ENCODE measurements around the gene PIP5K1B. TPM values are rescaled to one million over a fixed set of nuclear protein-coding genes. Genes with fewer than 3 reads are reported as not detected.
"Not testable (repeated sequence)": the region's sequence is repeated elsewhere in the genome, so short reads cannot be mapped to it uniquely, and the experiment has no call there.

PIP5K1B gene
- total RNA-seq, 2 experiments from 2014 or later = 1.5 to 2.3 TPM

DNA sequence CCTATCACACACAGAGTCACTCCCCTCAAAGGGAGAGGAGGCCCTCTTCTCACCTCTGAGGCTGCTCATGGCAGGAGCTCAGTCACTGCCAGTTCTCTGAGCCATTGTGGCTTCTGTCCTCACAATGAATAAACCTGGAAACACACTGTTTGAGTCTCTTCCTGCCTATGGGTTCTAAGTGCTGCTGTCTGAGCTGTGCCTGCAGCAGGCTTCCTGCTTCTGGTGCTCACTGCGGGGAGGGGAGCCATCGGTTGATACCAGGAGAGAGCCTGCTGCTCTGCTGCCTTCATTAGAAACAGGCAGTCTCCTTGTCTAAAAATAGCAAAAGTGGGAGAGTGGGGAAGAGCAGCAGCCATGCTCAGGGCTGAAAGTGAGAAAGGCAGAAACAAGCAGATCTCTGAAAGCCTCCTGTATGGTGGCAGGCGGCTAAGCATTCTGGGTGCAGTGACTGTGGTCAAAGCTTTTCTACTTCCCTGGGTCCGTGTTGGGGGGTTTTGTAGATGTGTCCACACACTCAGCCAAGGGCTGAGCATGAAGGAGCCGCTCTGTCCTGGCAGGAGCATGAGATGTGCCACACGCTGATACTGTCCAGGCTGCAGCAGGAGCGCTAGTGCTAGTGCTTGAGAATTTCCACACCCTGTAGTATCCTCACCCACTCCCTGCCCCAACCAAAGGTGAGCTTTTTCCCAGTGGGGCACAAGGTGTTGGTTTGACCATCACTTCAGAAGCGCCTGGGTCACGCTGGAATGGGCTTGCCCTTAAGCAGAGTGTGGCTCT is 274.7 kb downstream of the PIP5K1B start:
- POLR2A ChIA-PET = interaction anchor here (0.8 to 1.2 kb wide), 4 partner anchors 12 to 56 kb away, joined by 3 read pairs; partner anchors contain the start of gene FXN
- CTCF ChIA-PET = interaction anchor here (0.8 to 1.8 kb wide), 3 partner anchors 20 to 200 kb away, joined by 5 to 7 read pairs (median 6); no protein-coding TSS in a partner anchor
- H3K9me3 Mint-ChIP-seq = peaks cover 7% of the 10 kb centered on the region
- H3K4me1 Mint-ChIP-seq = peaks cover 71% of the 10 kb centered on the region
- no peaks in the 10 kb centered on the region for H3K27me3 Mint-ChIP-seq
- H3K4me3 Mint-ChIP-seq = no peak overlapping the region
- H3K27ac Mint-ChIP-seq = peak overlapping the region; percentile 75
- H3K36me3 Mint-ChIP-seq (ENCODE audit: low read depth) = peaks cover 8% of the 10 kb centered on the region
- peak; percentile 44 for DNase-seq

DNA sequence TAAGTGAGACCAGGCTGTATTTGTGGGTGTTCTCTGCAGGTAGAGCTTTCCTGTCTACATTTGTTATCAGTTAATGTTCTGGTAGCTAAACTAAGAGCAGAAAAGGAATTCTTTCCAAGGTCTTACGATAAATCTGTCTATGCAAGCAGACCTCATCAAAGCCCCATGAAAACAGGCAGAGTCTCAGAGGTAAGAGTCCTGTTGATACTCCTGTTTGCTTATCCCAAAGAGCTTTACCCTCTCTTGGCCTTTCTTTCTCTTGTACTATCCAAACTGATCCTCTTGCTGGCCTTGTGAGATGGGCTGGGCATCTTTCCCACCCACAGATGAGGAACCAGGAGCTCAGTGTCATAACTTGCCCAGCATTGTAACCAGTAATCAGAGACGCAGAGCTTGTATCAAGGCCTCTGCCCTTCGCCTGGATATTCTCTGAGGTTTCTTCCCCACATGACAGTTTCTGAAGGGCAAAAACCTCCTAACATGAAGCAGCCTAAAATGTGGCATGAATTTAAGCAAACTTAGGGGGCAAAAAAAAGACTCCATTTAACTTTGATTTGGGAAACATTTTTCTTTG is 275.4 kb downstream of the PIP5K1B start:
- Mint-ChIP-seq H3K27me3 (no peaks in the 10 kb centered on the region), H3K36me3 (ENCODE audit: low read depth) (peaks cover 8% of the 10 kb centered on the region), H3K4me3 (no peak overlapping the region), H3K27ac (no peak overlapping the region), H3K4me1 (peaks cover 66% of the 10 kb centered on the region), H3K9me3 (peaks cover 7% of the 10 kb centered on the region)
- POLR2A ChIA-PET = interaction anchor here (0.9 to 1.2 kb wide), 5 partner anchors 13 to 201 kb away, joined by 3 read pairs; partner anchors contain the start of gene FXN
- CTCF ChIA-PET = interaction anchor here (0.8 to 1.8 kb wide), 3 partner anchors 19 to 201 kb away, joined by 5 to 7 read pairs (median 6); no protein-coding TSS in a partner anchor
- DNase-seq = no peak

DNA sequence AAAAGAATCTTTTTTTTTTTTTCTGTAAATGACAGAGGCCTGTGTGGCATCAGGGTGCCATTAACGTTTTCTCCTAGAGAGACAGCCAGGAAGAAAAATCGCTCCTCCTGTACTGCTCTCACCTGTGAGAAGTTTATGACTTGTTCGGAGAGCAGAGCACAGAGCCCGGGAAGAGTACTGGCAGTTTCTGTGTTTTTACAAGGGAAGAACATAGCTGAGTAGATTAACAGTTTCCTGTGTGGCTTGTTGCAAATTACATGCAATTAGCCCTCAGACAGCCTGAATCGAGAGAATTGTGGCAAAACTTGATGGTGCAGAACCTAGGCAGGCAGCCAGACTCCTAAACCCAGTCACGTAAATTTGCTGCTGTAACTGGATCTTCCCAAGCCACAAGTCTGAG is 276.7 kb downstream of the PIP5K1B start:
- no peak overlapping the region for H3K4me3 Mint-ChIP-seq
- H3K9me3 Mint-ChIP-seq = peaks cover 1% of the 10 kb centered on the region
- no peak for DNase-seq
- no peaks in the 10 kb centered on the region for H3K27me3 Mint-ChIP-seq
- CTCF ChIA-PET = no interaction called here
- peaks cover 4% of the 10 kb centered on the region for H3K36me3 Mint-ChIP-seq (ENCODE audit: low read depth)
- POLR2A ChIA-PET = no interaction called here
- peak overlapping the region; percentile 36 for H3K27ac Mint-ChIP-seq
- H3K4me1 Mint-ChIP-seq = peaks cover 57% of the 10 kb centered on the region

DNA sequence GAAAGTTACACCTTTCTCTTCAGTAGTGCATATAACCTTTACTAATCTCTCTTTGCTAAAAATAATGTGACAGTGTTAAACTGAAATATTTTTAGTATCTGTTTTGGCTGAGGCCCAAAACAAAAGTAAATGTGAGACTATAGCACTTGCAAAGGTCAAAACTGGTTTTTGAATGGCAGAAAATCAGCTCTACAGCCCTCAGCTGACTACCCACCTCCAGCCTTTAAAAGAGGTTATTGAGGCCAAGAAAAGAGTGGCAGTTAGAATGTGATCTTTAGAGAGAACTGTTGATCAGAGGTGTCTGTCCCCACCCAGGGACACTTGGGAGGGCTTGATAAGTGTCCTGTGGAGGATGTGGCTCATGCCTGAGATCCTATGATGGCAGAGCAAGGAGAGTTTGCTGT is 278.0 kb downstream of the PIP5K1B start:
- H3K27me3 Mint-ChIP-seq = no peaks in the 10 kb centered on the region
- DNase-seq = no peak
- peak overlapping the region; percentile 21 for H3K27ac Mint-ChIP-seq
- H3K9me3 Mint-ChIP-seq = no peaks in the 10 kb centered on the region
- H3K36me3 Mint-ChIP-seq (ENCODE audit: low read depth) = peaks cover 3% of the 10 kb centered on the region
- POLR2A ChIA-PET = interaction anchor here (1.8 kb wide), 1 partner anchor 9 kb away, joined by 6 read pairs; no protein-coding TSS in a partner anchor
- H3K4me1 Mint-ChIP-seq = peaks cover 56% of the 10 kb centered on the region
- CTCF ChIA-PET = no interaction called here
- H3K4me3 Mint-ChIP-seq = no peak overlapping the region

DNA sequence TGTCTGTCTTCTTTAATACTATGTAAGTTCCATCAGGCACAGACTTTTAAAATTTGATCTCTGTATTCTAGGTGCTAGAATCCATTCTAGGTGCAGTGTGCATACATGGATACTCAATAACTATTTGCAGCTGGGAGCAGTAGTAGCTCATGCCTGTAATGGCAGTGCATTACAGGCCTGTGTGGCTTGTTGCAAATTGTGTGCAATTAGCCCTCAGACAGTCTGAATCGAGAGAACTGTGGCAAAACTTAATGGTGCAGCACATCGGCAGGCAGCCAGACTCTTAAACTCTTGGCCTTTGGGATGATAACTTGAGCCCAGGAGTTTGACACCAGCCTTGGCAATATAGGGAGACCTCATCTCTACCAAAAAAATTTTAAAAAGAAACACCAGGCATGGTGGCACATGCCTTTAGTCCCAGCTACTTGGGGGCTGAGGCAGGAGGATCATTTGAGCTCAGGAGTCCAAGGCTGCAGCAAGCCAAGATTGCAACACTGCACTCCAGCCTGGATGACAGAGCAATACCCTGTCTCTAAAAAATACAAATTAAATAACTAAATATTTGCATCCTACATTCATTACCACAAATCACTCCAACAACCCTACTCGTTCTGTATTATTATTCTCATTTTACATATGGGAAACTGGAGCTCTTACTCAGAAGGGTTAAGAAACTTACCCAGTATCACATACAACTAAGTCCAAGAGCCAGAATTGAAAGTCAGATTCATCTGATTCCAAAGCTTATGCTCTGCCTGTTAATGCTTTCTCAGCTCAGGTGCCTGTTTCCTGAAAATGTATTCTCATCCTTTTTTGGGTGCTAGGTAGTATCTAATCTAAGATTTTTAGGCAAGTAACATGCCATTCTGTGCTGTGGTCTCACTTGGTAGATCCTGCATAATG is 278.7 kb downstream of the PIP5K1B start:
- no peaks in the 10 kb centered on the region for H3K36me3 Mint-ChIP-seq (ENCODE audit: low read depth)
- peak overlapping the region; percentile 21 for H3K27ac Mint-ChIP-seq
- peaks cover 51% of the 10 kb centered on the region for H3K4me1 Mint-ChIP-seq
- ChIA-PET POLR2A (interaction anchor here (1.8 kb wide), 1 partner anchor 10 kb away, joined by 6 read pairs; no protein-coding TSS in a partner anchor), CTCF (interaction anchor here (1.2 to 1.8 kb wide), 2 partner anchors 8 to 9 kb away, joined by 3 to 4 read pairs; no protein-coding TSS in a partner anchor)
- H3K4me3 Mint-ChIP-seq = no peak overlapping the region
- no peak for DNase-seq
- H3K9me3 Mint-ChIP-seq = no peaks in the 10 kb centered on the region
- no peaks in the 10 kb centered on the region for H3K27me3 Mint-ChIP-seq

DNA sequence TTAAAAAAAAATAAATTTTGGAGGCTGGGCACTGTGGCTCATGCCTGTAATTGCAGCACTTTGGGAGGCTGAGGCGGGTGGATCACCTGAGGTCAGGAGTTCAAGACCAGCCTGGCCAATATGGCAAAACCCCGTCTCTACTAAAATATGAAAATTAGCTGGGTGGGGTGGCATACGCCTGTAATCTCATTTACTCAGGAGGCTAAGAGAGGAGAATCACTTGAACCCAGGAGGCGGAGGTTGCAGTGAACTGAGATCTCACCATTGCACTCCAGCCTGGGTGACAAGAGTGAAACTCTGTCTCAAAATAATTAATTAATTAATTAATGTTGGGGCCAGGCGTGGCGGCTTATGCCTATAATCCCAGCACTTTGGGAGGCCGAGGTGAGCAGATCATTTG is 281.9 kb downstream of the PIP5K1B start:
- DNase-seq; H3K36me3 Mint-ChIP-seq (ENCODE audit: low read depth); H3K9me3 Mint-ChIP-seq; POLR2A ChIA-PET; H3K4me3 Mint-ChIP-seq; H3K27me3 Mint-ChIP-seq; H3K27ac Mint-ChIP-seq: not testable (repeated sequence)
- peaks cover 25% of the 10 kb centered on the region for H3K4me1 Mint-ChIP-seq
- CTCF ChIA-PET = interaction anchor here (0.7 kb wide), 1 partner anchor 47 kb away, joined by 3 read pairs; no protein-coding TSS in a partner anchor

DNA sequence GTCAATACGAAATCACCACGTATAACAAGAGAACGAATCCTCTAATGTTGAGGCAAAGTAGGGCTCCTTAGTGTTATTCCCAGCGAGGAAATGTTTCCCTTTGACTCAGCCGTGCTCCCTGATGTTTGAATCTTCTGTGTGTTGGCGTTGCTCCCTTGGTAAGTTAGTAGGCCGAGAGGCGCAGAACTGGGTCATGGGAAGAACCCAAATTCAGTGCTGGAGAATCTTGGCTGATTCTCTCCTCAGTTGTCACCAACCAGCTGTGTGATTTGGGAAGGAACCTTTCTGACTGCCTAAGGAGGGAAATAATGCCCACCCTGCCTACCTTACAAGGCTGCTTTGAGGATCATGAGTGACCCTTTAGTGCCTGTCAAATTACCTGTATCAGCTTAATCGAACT is 286.4 kb downstream of the PIP5K1B start:
- ChIA-PET POLR2A (no interaction called here), CTCF (no interaction called here)
- no peak overlapping the region for H3K27ac Mint-ChIP-seq
- H3K36me3 Mint-ChIP-seq (ENCODE audit: low read depth) = no peaks in the 10 kb centered on the region
- DNase-seq = no peak
- H3K9me3 Mint-ChIP-seq = no peaks in the 10 kb centered on the region
- H3K4me1 Mint-ChIP-seq = peaks cover 8% of the 10 kb centered on the region
- no peak overlapping the region for H3K4me3 Mint-ChIP-seq
- no peaks in the 10 kb centered on the region for H3K27me3 Mint-ChIP-seq

DNA sequence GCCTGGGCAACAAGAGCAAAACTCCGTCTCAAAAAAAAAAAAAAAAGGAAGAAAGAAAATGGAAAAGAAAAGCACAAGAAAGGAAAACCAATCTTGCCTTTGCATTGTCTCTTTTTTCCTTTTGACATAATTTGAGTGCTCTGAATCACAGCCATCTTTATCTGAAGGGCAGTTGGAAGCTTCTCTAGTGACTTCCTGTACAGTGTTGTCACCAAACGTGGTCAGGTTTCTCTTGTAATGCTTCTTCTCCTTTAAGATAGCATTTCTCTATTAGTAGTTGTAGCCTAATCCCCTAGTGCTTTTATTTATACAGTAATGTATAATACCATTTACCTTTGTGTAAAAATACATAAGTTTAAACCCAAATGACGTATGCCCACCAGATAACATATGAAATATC is 290.7 kb downstream of the PIP5K1B start:
- no peaks in the 10 kb centered on the region for H3K36me3 Mint-ChIP-seq (ENCODE audit: low read depth)
- no peak overlapping the region for H3K27ac Mint-ChIP-seq
- peaks cover 33% of the 10 kb centered on the region for H3K4me1 Mint-ChIP-seq
- no peak for DNase-seq
- ChIA-PET POLR2A (interaction anchor here (0.7 to 1.1 kb wide), 3 partner anchors 21 to 41 kb away, joined by 3 read pairs; no protein-coding TSS in a partner anchor), CTCF (interaction anchor here (1.0 to 2.2 kb wide), 3 partner anchors 17 to 412 kb away, joined by 3 to 6 read pairs (median 3); partner anchors contain the start of gene PRKACG)
- no peaks in the 10 kb centered on the region for H3K9me3 Mint-ChIP-seq
- H3K27me3 Mint-ChIP-seq = peaks cover 3% of the 10 kb centered on the region
- H3K4me3 Mint-ChIP-seq = no peak overlapping the region

DNA sequence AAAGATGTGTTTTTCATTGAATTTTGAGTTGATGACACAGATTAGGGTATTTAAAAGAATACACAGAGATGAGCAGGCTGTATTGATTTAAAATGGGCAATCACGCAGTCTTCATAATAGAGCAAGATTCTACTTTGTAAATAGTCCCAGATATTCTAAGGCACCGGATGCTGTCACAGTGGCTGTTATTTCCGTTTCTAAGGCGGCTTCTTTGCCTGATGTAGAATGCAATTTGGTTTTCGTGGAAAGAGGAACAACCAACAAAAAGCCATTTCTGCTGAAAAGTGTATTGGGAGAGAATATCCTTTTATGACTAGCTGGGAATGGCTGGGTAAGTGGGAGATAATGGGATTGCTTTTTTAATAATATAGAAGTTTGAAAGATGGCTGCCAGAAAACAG is 291.4 kb downstream of the PIP5K1B start:
- no peak for DNase-seq
- H3K27ac Mint-ChIP-seq = peak overlapping the region; percentile 48
- H3K9me3 Mint-ChIP-seq = no peaks in the 10 kb centered on the region
- H3K4me1 Mint-ChIP-seq = peaks cover 33% of the 10 kb centered on the region
- no peak overlapping the region for H3K4me3 Mint-ChIP-seq
- ChIA-PET CTCF (interaction anchor here (1.0 to 2.9 kb wide), 6 partner anchors 16 to 413 kb away, joined by 3 to 20 read pairs (median 6); partner anchors contain the start of genes FXN and PRKACG), POLR2A (interaction anchor here (0.7 to 1.1 kb wide), 3 partner anchors 22 to 40 kb away, joined by 3 read pairs; no protein-coding TSS in a partner anchor)
- no peaks in the 10 kb centered on the region for H3K36me3 Mint-ChIP-seq (ENCODE audit: low read depth)
- peaks cover 3% of the 10 kb centered on the region for H3K27me3 Mint-ChIP-seq

DNA sequence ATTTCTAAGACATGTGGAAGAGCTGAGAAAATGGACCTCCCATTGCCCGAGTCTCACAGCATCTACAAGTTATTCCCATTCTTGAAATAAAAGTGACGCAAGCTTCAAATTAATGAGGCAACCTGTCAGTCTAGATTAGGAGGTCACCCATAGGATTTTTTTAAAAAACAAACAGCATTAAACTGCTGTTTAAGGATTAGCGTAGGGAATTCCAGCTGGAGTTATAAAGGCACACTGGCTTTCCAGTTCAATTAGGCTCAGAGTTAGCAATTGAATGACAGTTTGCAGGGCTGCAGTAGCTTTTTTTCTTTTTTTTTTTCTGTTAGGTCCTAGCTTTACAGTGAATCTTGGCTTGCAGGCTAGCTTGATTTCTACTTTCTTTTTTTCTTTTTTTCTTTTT is 292.6 kb downstream of the PIP5K1B start:
- Mint-ChIP-seq H3K4me3 (no peak overlapping the region), H3K9me3 (no peaks in the 10 kb centered on the region), H3K36me3 (ENCODE audit: low read depth) (no peaks in the 10 kb centered on the region), H3K27me3 (peaks cover 3% of the 10 kb centered on the region), H3K4me1 (peaks cover 33% of the 10 kb centered on the region), H3K27ac (no peak overlapping the region)
- ChIA-PET POLR2A (no interaction called here), CTCF (interaction anchor here (0.6 to 3.3 kb wide), 12 partner anchors 10 to 417 kb away, joined by 3 to 20 read pairs (median 5); partner anchors contain the start of genes FXN and PRKACG)
- DNase-seq = no peak

DNA sequence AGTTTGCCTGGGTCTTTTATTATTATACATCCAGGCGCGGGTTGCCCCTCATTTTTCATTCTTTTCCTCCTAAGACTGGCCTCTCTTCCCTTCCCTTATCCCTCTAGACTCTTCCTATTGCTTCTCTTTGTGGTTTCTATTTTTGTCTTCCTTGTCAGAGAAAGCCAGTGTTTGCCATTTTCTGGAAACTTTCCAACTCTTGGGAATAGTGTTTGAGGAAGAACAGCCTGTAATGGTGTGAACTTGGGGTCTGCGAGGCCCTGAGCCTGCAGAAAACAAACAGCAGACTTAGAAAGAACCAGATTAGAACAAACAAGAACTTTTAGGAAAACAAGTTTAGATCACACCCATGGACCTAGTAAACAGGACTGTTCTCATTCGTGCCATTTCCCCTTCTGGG is 293.3 kb downstream of the PIP5K1B start:
- Mint-ChIP-seq H3K9me3 (no peaks in the 10 kb centered on the region), H3K27me3 (peaks cover 5% of the 10 kb centered on the region), H3K27ac (no peak overlapping the region), H3K36me3 (ENCODE audit: low read depth) (no peaks in the 10 kb centered on the region), H3K4me3 (no peak overlapping the region), H3K4me1 (peaks cover 33% of the 10 kb centered on the region)
- CTCF ChIA-PET = interaction anchor here (0.7 to 3.3 kb wide), 8 partner anchors 9 to 418 kb away, joined by 4 to 20 read pairs (median 6); no protein-coding TSS in a partner anchor
- DNase-seq = no peak
- POLR2A ChIA-PET = no interaction called here

DNA sequence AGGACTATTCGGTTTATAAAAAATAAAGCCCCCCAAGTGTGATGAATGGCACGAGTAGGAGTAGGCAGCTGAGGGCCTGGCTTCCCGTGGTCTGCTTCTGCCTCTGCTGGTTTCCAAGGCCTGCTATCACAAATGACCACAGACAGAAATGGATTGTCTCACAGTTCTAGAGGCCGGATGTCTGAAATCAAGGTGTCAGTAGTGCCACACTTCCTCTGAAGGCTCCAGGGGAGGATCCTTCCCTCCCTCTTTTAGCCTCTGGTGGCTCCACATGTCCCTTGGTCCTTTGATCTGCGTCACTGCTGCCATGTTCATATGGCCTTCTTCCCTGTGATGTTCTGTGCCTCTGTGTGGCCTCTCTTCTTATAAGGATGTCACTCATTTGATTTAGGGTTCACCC is 293.8 kb downstream of the PIP5K1B start:
- ChIA-PET CTCF (interaction anchor here (0.7 to 3.3 kb wide), 23 partner anchors 9 to 418 kb away, joined by 3 to 20 read pairs (median 6); partner anchors contain the start of gene PIP5K1B), POLR2A (no interaction called here)
- peaks cover 33% of the 10 kb centered on the region for H3K4me1 Mint-ChIP-seq
- no peak for DNase-seq
- no peak overlapping the region for H3K27ac Mint-ChIP-seq
- no peaks in the 10 kb centered on the region for H3K36me3 Mint-ChIP-seq (ENCODE audit: low read depth)
- no peaks in the 10 kb centered on the region for H3K9me3 Mint-ChIP-seq
- no peak overlapping the region for H3K4me3 Mint-ChIP-seq
- H3K27me3 Mint-ChIP-seq = peaks cover 5% of the 10 kb centered on the region

Data from activated CD4-positive, alpha-beta memory T cell treated with anti-CD3 and anti-CD28 coated beads, Interleukin-2, amount 10 ng/mL, durations not matched to agents 7 days and 5 days (primary cell).